Neural cell (in vitro differentiated cells): ENCODE data around the gene FAM171A1. TPM values are rescaled to one million over a fixed set of nuclear protein-coding genes. Genes with fewer than 3 reads are reported as not detected.

Source experiments
- H2AFZ ChIP-seq: fragments of 200-600, 300-800 bp; sonication (generic), shearing (Covaris generic); 2 replicates; pipeline ENCODE4 v1.6.0; 2014; ENCODE audit warnings: low read depth, mild to moderate bottlenecking, antibody characterized with exemption, low read length, moderate library complexity
- H3F3A ChIP-seq: fragments of 200-600 bp; shearing (Covaris generic); 2 replicates; pipeline ENCODE4 v1.6.1; 2016; ENCODE audit warnings: mild to moderate bottlenecking, moderate library complexity, mixed read lengths, antibody characterized with exemption, low read length; ENCODE audit not compliant: insufficient read depth, poor library complexity, severe bottlenecking
- H3K27ac ChIP-seq: fragments of 200-600, 300-800 bp; sonication (generic), shearing (Covaris generic); 2 replicates; pipeline ENCODE4 v1.5.1; 2014; ENCODE audit warnings: mild to moderate bottlenecking, low read length, moderate library complexity
- H3K27me3 ChIP-seq: fragments of 300-800, 200-600 bp; sonication (generic), shearing (Covaris generic); 2 replicates; pipeline ENCODE4 v1.6.0; 2014; ENCODE audit warnings: mild to moderate bottlenecking, low read depth, low read length, moderate library complexity; ENCODE audit not compliant: insufficient read depth
- H3K36me3 ChIP-seq: fragments of 300-800, 200-600 bp; sonication (generic), shearing (Covaris generic); 2 replicates; pipeline ENCODE4 v1.5.1; 2014; ENCODE audit warnings: mild to moderate bottlenecking, antibody characterized with exemption, low read length, moderate library complexity; ENCODE audit not compliant: insufficient read depth
- H3K4me2 ChIP-seq: fragments of 300-800, 200-600 bp; sonication (generic), shearing (Covaris generic); 2 replicates; pipeline ENCODE4 v1.6.0; 2014; ENCODE audit warnings: mild to moderate bottlenecking, low read length
- H3K4me3 ChIP-seq: fragments of 300-800, 200-600 bp; sonication (generic), shearing (Covaris generic); 2 replicates; pipeline ENCODE4 v1.5.1; 2014; ENCODE audit warnings: mild to moderate bottlenecking, low read length, moderate library complexity
- H3K79me2 ChIP-seq: fragments of 200-600 bp; shearing (Covaris generic); replicated peaks from 2 replicates; pipeline ENCODE4 v1.6.0; 2014; ENCODE audit warnings: mild to moderate bottlenecking, low read length, moderate library complexity; ENCODE audit not compliant: insufficient read depth
- H3K9ac ChIP-seq: fragments of 300-800, 200-600 bp; sonication (generic), shearing (Covaris generic); 2 replicates; pipeline ENCODE4 v1.6.1; 2016; ENCODE audit warnings: mild to moderate bottlenecking, low read length, mixed read lengths
- H3K9me2 ChIP-seq: fragments of 200-600 bp; shearing (Covaris generic); 2 replicates; pipeline ENCODE4 v1.6.1; 2016; ENCODE audit warnings: mild to moderate bottlenecking, low read length, mixed read lengths; ENCODE audit not compliant: insufficient read depth
- H3K9me3 ChIP-seq: fragments of 200-600, 300-800 bp; sonication (generic), shearing (Covaris generic); 2 replicates; pipeline ENCODE4 v1.6.1; 2016; ENCODE audit warnings: mild to moderate bottlenecking, mixed run types, low read length, moderate library complexity, mixed read lengths
- H4K20me1 ChIP-seq: fragments of 200-600 bp; shearing (Covaris generic); 2 replicates; pipeline ENCODE4 v1.6.1; 2016; ENCODE audit warnings: mild to moderate bottlenecking, mixed run types; ENCODE audit not compliant: insufficient read depth
- EP300 ChIP-seq: fragments of 450-650 bp; conservative IDR thresholded peaks from 2 replicates; pipeline ENCODE4 v1.6.1; 2014; ENCODE audit warnings: antibody characterized with exemption, mild to moderate bottlenecking, moderate library complexity; ENCODE audit not compliant: poor library complexity, severe bottlenecking
- EZH2 ChIP-seq: fragments of 200-600, 300-800 bp; shearing (Covaris generic), sonication (generic); IDR thresholded peaks from 2 replicates; pipeline ENCODE4 v1.6.1; 2014; ENCODE audit warnings: antibody characterized with exemption, low read length, borderline replicate concordance, mild to moderate bottlenecking; ENCODE audit not compliant: insufficient read depth, poor library complexity, severe bottlenecking
- MXI1 ChIP-seq: fragments of 450-650 bp; conservative IDR thresholded peaks from 2 replicates; pipeline ENCODE4 v1.6.1; 2014; ENCODE audit warnings: antibody characterized with exemption, mild to moderate bottlenecking; ENCODE audit not compliant: poor library complexity, severe bottlenecking
- POLR2AphosphoS5 ChIP-seq: IDR thresholded peaks from 2 replicates; pipeline ENCODE4 v1.6.1; 2012
- RAD21 ChIP-seq: fragments of 450-650 bp; conservative IDR thresholded peaks from 2 replicates; pipeline ENCODE4 v1.6.1; 2014; ENCODE audit warnings: antibody characterized with exemption, mild to moderate bottlenecking, moderate library complexity
- SMC3 ChIP-seq: fragments of 450-650 bp; conservative IDR thresholded peaks from 2 replicates; pipeline ENCODE4 v1.6.1; 2014; ENCODE audit warnings: antibody characterized with exemption, mild to moderate bottlenecking, moderate library complexity; ENCODE audit not compliant: poor library complexity
- TAF1 ChIP-seq: IDR thresholded peaks from 2 replicates; pipeline ENCODE4 v1.6.1; 2012; ENCODE audit warnings: low read depth
- polyA plus RNA-seq: library from polyadenylated mRNA; depleted of rRNA; stranded (reverse); fragments of >200 nt; gene quantifications from 2 replicates; pipeline ENCODE4 v1.2.3, GENCODE V29; 2014
- TF ChIP-seq, protein P1 (sequence below): IDR thresholded peaks from 2 replicates; pipeline ENCODE4 v1.6.1; 2012; ENCODE audit warnings: borderline replicate concordance
- TF ChIP-seq, protein P2 (sequence below): fragments of 450-650 bp; IDR thresholded peaks from 2 replicates; pipeline ENCODE4 v1.5.1; 2014; ENCODE audit warnings: antibody characterized with exemption, mild to moderate bottlenecking, moderate library complexity; ENCODE audit not compliant: poor library complexity, severe bottlenecking

FAM171A1 gene
- polyA plus RNA-seq, 1 donor from 2014 or later: 28.8 TPM

DNA sequence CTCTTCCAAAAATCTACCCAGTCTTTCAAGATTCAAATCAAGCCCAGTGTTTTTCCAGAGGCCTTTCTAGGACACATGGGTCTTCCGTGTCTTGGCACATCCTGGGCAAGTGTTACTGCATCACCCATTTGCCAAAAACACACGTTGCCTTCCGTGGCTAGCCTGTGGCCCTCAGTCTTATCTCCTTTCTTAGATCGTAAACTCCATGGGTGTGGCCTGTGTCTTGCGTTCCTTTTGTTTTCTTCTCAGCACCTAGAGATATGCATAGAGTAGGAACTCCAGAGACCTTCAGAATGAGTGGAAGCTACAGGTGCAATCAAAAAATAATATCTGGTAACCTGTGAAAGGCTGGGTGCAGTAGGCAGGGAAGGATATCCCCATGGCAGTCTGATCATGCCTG lies 146.1 kb downstream of the FAM171A1 start:
- Histone ChIP-seq H2AFZ (no peak overlapping the region), H3K79me2 (no peaks in the 10 kb centered on the region), H3K27me3 (no peaks in the 10 kb centered on the region), H3K36me3 (peaks cover 5% of the 10 kb centered on the region), H3K27ac (no peak overlapping the region), H3K9me3 (no peaks in the 10 kb centered on the region), H3K4me3 (no peak overlapping the region), H3K9me2 (no peaks in the 10 kb centered on the region), H3K9ac (no peak overlapping the region), H4K20me1 (no peaks in the 10 kb centered on the region), H3F3A (no peaks in the 10 kb centered on the region), H3K4me2 (no peak overlapping the region)
- TF ChIP-seq EZH2 (no peak), EP300 (no peak), MXI1 (no peak), TAF1 (no peak), SMC3 (no peak)
- TF ChIP-seq, protein P1, sequence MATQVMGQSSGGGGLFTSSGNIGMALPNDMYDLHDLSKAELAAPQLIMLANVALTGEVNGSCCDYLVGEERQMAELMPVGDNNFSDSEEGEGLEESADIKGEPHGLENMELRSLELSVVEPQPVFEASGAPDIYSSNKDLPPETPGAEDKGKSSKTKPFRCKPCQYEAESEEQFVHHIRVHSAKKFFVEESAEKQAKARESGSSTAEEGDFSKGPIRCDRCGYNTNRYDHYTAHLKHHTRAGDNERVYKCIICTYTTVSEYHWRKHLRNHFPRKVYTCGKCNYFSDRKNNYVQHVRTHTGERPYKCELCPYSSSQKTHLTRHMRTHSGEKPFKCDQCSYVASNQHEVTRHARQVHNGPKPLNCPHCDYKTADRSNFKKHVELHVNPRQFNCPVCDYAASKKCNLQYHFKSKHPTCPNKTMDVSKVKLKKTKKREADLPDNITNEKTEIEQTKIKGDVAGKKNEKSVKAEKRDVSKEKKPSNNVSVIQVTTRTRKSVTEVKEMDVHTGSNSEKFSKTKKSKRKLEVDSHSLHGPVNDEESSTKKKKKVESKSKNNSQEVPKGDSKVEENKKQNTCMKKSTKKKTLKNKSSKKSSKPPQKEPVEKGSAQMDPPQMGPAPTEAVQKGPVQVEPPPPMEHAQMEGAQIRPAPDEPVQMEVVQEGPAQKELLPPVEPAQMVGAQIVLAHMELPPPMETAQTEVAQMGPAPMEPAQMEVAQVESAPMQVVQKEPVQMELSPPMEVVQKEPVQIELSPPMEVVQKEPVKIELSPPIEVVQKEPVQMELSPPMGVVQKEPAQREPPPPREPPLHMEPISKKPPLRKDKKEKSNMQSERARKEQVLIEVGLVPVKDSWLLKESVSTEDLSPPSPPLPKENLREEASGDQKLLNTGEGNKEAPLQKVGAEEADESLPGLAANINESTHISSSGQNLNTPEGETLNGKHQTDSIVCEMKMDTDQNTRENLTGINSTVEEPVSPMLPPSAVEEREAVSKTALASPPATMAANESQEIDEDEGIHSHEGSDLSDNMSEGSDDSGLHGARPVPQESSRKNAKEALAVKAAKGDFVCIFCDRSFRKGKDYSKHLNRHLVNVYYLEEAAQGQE: no peak

DNA sequence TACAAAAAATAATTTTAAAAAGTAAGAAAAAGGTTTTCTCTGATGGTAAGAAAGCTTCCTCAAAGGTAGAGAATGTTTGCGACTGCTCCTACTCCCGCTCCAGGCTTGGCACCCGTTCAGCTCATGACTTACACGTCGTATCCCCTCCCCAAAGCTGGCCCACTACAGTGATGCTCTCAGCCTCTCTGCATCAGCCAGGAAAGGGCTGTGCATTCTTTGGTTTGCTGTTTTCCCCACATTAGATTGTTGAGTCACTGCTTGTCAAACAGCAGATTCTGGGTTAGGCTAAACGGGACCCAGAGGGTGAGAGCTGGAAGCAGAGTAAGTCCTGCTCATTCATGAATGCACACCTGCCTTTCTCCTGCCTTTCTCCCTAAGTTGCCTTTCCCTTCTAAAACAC lies 147.9 kb downstream of the FAM171A1 start:
- no peaks in the 10 kb centered on the region for H3K9me3 ChIP-seq
- H3K27ac ChIP-seq: no peak overlapping the region
- H3K4me3 ChIP-seq: no peak overlapping the region
- H3K4me2 ChIP-seq: no peak overlapping the region
- peaks cover 6% of the 10 kb centered on the region for H3K36me3 ChIP-seq
- no peaks in the 10 kb centered on the region for H4K20me1 ChIP-seq
- H3K27me3 ChIP-seq: no peaks in the 10 kb centered on the region
- no peaks in the 10 kb centered on the region for H3K9me2 ChIP-seq
- TF ChIP-seq, protein P1: no peak
- TF ChIP-seq RAD21 (no peak), POLR2AphosphoS5 (no peak), MXI1 (no peak), SMC3 (no peak), EP300 (no peak), TAF1 (no peak), EZH2 (no peak)
- TF ChIP-seq, protein P2, sequence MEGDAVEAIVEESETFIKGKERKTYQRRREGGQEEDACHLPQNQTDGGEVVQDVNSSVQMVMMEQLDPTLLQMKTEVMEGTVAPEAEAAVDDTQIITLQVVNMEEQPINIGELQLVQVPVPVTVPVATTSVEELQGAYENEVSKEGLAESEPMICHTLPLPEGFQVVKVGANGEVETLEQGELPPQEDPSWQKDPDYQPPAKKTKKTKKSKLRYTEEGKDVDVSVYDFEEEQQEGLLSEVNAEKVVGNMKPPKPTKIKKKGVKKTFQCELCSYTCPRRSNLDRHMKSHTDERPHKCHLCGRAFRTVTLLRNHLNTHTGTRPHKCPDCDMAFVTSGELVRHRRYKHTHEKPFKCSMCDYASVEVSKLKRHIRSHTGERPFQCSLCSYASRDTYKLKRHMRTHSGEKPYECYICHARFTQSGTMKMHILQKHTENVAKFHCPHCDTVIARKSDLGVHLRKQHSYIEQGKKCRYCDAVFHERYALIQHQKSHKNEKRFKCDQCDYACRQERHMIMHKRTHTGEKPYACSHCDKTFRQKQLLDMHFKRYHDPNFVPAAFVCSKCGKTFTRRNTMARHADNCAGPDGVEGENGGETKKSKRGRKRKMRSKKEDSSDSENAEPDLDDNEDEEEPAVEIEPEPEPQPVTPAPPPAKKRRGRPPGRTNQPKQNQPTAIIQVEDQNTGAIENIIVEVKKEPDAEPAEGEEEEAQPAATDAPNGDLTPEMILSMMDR: no peak
- H3F3A ChIP-seq: no peaks in the 10 kb centered on the region
- H3K9ac ChIP-seq: no peak overlapping the region
- no peak overlapping the region for H2AFZ ChIP-seq
- H3K79me2 ChIP-seq: no peaks in the 10 kb centered on the region
